GM12878 (cell line): Measurements from ENCODE around the gene RBPJ. TPM values are rescaled to one million over a fixed set of nuclear protein-coding genes. Genes with fewer than 3 reads are reported as not detected.

Experiments
- ATAC-seq: fragments of 200-7000 bp; cut with Tn5 transposase; 3 replicates; pipeline ENCODE4 v1.9.1; 2020; ENCODE audit warnings: mild to moderate bottlenecking, moderate library complexity
- BruUV-seq: library from RNA; stranded (reverse); fragments of 400-500 nt; replicated peaks from 2 replicates; lab custom pipeline; 2021; lab: Mats Ljungman, UMichigan
- CTCF ChIA-PET: fragments of 300-600 bp; sonication (Branson Sonifier 250); formaldehyde crosslinking; extraction: SDS; loops from one replicate; lab custom pipeline; 2021; ENCODE audit warnings: inconsistent platforms; lab: Yijun Ruan, JAX
- POLR2A ChIA-PET: fragments of 350-600 bp; formaldehyde crosslinking; extraction: SDS; loops from one replicate; lab custom pipeline; 2021; ENCODE audit warnings: inconsistent platforms; lab: Charles Lee
- RAD21 ChIA-PET: fragments of 300-600 bp; sonication (Branson Sonifier 250); formaldehyde crosslinking; loops from one replicate; lab custom pipeline; 2023; ENCODE audit warnings: antibody characterized with exemption; ENCODE audit not compliant: unreplicated experiment; lab: Charles Lee
- SMC1A ChIA-PET: fragments of 300-600 bp; sonication (Branson Sonifier 250); formaldehyde crosslinking; loops from one replicate; lab custom pipeline; 2023; ENCODE audit not compliant: unreplicated experiment, uncharacterized antibody; lab: Charles Lee
- DNase-seq: peaks from one replicate; pipeline ENCODE4 v3.0.0-alpha.2; 2011; ENCODE audit warnings: low read depth, low spot score
- FAIRE-seq: peaks from 3 replicates; lab custom pipeline; 2011; peaks lifted over from hg19 to GRCh38; lab: Jason Lieb, UNC
- H2AFZ ChIP-seq: 2 replicates; pipeline ENCODE4 v1.6.0; 2011; ENCODE audit warnings: low read depth, low read length, control low read depth; ENCODE audit not compliant: control insufficient read depth
- H3K27ac ChIP-seq: 2 replicates; pipeline ENCODE4 v1.5.1; 2011; ENCODE audit warnings: control low read depth; ENCODE audit not compliant: control insufficient read depth, insufficient read depth
- H3K27me3 ChIP-seq, 2 experiments: replicated peaks in 1 of 2; 2 replicates each; pipeline versions ENCODE4 v1.6.0 to v1.6.1; 2011; ENCODE audit warnings: low read length in 1 of 2; ENCODE audit not compliant: control insufficient read depth in 2 of 2, insufficient read depth in 2 of 2
- H3K36me3 ChIP-seq, 2 experiments: 2 replicates each; pipeline ENCODE4 v1.5.1; 2011; ENCODE audit warnings: low read length in 1 of 2; ENCODE audit not compliant: control insufficient read depth in 2 of 2, insufficient read depth in 2 of 2
- H3K4me1 ChIP-seq: 2 replicates; pipeline ENCODE4 v1.6.1; 2011; ENCODE audit warnings: mild to moderate bottlenecking, low read length, moderate library complexity, mixed read lengths; ENCODE audit not compliant: control insufficient read depth, insufficient read depth
- H3K4me2 ChIP-seq: 2 replicates; pipeline ENCODE4 v1.6.0; 2011; ENCODE audit warnings: control low read depth; ENCODE audit not compliant: control insufficient read depth, insufficient read depth
- H3K4me3 ChIP-seq: fragments of 200-600 bp; sonication (generic); 2 replicates; pipeline ENCODE4 v1.5.1; 2016
- H3K79me2 ChIP-seq: 2 replicates; pipeline ENCODE4 v1.6.0; 2011; ENCODE audit warnings: low read length; ENCODE audit not compliant: control insufficient read depth, insufficient read depth
- H3K9ac ChIP-seq: 2 replicates; pipeline ENCODE4 v1.8.0; 2011; ENCODE audit warnings: low read length, control low read depth, mixed read lengths; ENCODE audit not compliant: control insufficient read depth, insufficient read depth
- H3K9me3 ChIP-seq: replicated peaks from 3 replicates; pipeline ENCODE4 v1.5.1; 2011; ENCODE audit warnings: mild to moderate bottlenecking, low read length; ENCODE audit not compliant: control insufficient read depth, insufficient read depth
- H4K20me1 ChIP-seq: 2 replicates; pipeline ENCODE4 v1.6.0; 2011; ENCODE audit not compliant: control insufficient read depth, insufficient read depth
- CBFB ChIP-seq: IDR thresholded peaks from 2 replicates; pipeline ENCODE4 v1.6.1; 2016; ENCODE audit warnings: antibody characterized with exemption, low read depth
- FOXK2 ChIP-seq: fragments of 450-650 bp; IDR thresholded peaks from 2 replicates; pipeline ENCODE4 v1.6.1; 2017; ENCODE audit warnings: mild to moderate bottlenecking, moderate library complexity
- HDGF ChIP-seq: fragments of 450-650 bp; IDR thresholded peaks from 2 replicates; pipeline ENCODE4 v1.6.1; 2016; ENCODE audit warnings: antibody characterized with exemption
- IRF4 ChIP-seq: IDR thresholded peaks from 2 replicates; pipeline ENCODE4 v1.6.1; 2011; ENCODE audit warnings: low read depth, low read length
- KLF5 ChIP-seq: fragments of 450-650 bp; IDR thresholded peaks from 2 replicates; pipeline ENCODE4 v1.6.1; 2014; ENCODE audit warnings: mild to moderate bottlenecking; ENCODE audit not compliant: partially characterized antibody
- NFYB ChIP-seq: IDR thresholded peaks from 2 replicates; pipeline ENCODE4 v1.6.1; 2011; ENCODE audit warnings: low read depth, mild to moderate bottlenecking, low read length, improper control_type of control experiment, moderate library complexity; ENCODE audit not compliant: insufficient read depth
- RUNX3 ChIP-seq: IDR thresholded peaks from 2 replicates; pipeline ENCODE4 v1.6.1; 2012; ENCODE audit warnings: low read length, inconsistent platforms
- SMARCA5 ChIP-seq: fragments of 450-650 bp; IDR thresholded peaks from 2 replicates; pipeline ENCODE4 v1.6.1; 2017; ENCODE audit warnings: mild to moderate bottlenecking
- STAT3 ChIP-seq: IDR thresholded peaks from 2 replicates; pipeline ENCODE4 v1.6.1; 2011; ENCODE audit warnings: low read depth, low read length, improper control_type of control experiment
- TBL1XR1 ChIP-seq: IDR thresholded peaks from 2 replicates; pipeline ENCODE4 v1.6.1; 2012; ENCODE audit warnings: low read depth, low read length, improper control_type of control experiment
- TCF7 ChIP-seq: IDR thresholded peaks from 2 replicates; pipeline ENCODE4 v1.6.1; 2014; ENCODE audit warnings: antibody characterized with exemption, borderline replicate concordance
- ZNF274 ChIP-seq: IDR thresholded peaks from one replicate; pipeline ENCODE4 v1.8.0; 2011; ENCODE audit not compliant: insufficient read length, insufficient read depth
- WGBS: methylation state at CpG from one replicate; pipeline ENCODE4 v1.1.6; 2016; ENCODE audit warnings: low lambda C conversion rate; ENCODE audit not compliant: insufficient replicate concordance, insufficient coverage; ENCODE audit errors: missing lambda C conversion rate; 5-methylcytosine and 5-hydroxymethylcytosine counted together
- in situ Hi-C: fragments of 300-500 bp; cut with MboI; formaldehyde crosslinking; loops from 9 replicates; pipeline ENCODE4 v1.14.3; 2018; ENCODE audit warnings: mixed read lengths
- intact Hi-C: fragments of 100-400 bp; cut with micrococcal nuclease; formaldehyde crosslinking; loops from one replicate; pipeline ENCODE4 v1.14.2; 2022; ENCODE audit not compliant: unreplicated experiment
- polyA plus RNA-seq, 11 experiments: library from polyadenylated mRNA; depleted of rRNA in 4 of 11; unstranded in 6 of 11; stranded (reverse) in 5 of 11; fragments of >200 nt; fragmentation: Nextera tagmentation in 4 of 11; fragmentation: Illumina TruSeq in 1 of 11; extraction: Ambion mirVana in 4 of 11; extraction: Trizol in 1 of 11; gene quantifications; 1 replicate in 1 of 11; 2 replicates in 10 of 11; pipeline versions ENCODE4 v1.2.1 to v1.2.3, GENCODE V29; 2011 to 2016; ENCODE audit warnings: inconsistent platforms in 2 of 11, missing spikeins in 2 of 11, low read depth in 1 of 11
- total RNA-seq, 4 experiments: library from RNA; depleted of rRNA in 3 of 4; stranded (reverse); fragments of >200 nt in 3 of 4; fragmentation: Illumina TruSeq in 1 of 4; extraction: Trizol in 1 of 4; gene quantifications; 2 replicates each; pipeline versions ENCODE4 v1.2.1 to v1.2.3, GENCODE V29; 2013 to 2021
- TF ChIP-seq, protein P1 (sequence below): IDR thresholded peaks from 2 replicates; pipeline ENCODE4 v1.6.1; 2012; ENCODE audit warnings: low read depth, low read length, improper control_type of control experiment
- TF ChIP-seq, protein P2 (sequence below): IDR thresholded peaks from 2 replicates; pipeline ENCODE4 v1.6.1; 2012; ENCODE audit warnings: improper control_type of control experiment, low read depth, low read length; ENCODE audit not compliant: insufficient replicate concordance
- TF ChIP-seq, protein P3 (sequence below): fragments of 450-650 bp; IDR thresholded peaks from 2 replicates; pipeline ENCODE4 v1.6.1; 2017; ENCODE audit warnings: mild to moderate bottlenecking
- TF ChIP-seq, protein P4 (sequence below): fragments of 450-650 bp; IDR thresholded peaks from 2 replicates; pipeline ENCODE4 v1.6.1; 2017; ENCODE audit warnings: antibody characterized with exemption, mild to moderate bottlenecking, moderate library complexity

RBPJ gene
- total and polyA plus RNA-seq, 10 of the 15 experiments (the other 5 are each of a cell fraction or from before 2014, with no cell fraction given), result 24.5 to 87.6 (median 41.6) TPM

DNA sequence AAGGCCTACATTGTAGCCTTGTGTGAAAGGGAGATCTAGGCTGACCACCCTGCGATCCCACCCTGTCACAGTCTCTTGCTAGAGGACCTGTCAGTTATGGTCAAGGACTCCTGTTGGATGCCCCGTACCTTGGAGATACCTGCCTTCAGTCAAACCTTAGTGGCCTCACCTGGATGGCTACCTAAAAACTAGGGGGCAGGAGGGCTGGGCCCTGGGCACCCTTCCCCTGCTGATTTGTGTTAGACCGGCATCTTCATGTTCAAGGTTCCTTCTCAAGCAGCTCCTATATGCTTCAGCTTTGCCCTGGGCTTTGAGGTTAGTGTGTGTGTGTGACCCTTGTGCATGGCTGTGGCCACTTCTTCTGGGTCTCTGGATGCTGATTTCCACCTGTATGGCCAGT lies 134.1 kb downstream of the RBPJ start:
- FAIRE-seq (no peak), DNase-seq (no peak), ATAC-seq (no peak)
- BruUV-seq, result no TSS peak
- no peaks in the 10 kb centered on the region for H3K36me3 ChIP-seq
- H3K9ac ChIP-seq, result no peak overlapping the region
- no peaks in the 10 kb centered on the region; the same call in 1 of the 2 replicates for H3K4me1 ChIP-seq
- intact Hi-C loops (loop anchor here (5.0 kb wide), 1 partner anchor 407 kb away; the partner anchor contains the start of gene STIM2), in situ Hi-C loops (loop anchor here (5.0 kb wide), 1 partner anchor 552 kb away; no protein-coding TSS in a partner anchor)
- H3K27me3 ChIP-seq, result no peaks in the 10 kb centered on the region
- H3K9me3 ChIP-seq, result no peaks in the 10 kb centered on the region
- POLR2A ChIA-PET, result no interaction called here
- H2AFZ ChIP-seq, result no peak overlapping the region
- H3K79me2 ChIP-seq, result no peaks in the 10 kb centered on the region
- RAD21 ChIA-PET, result no interaction called here
- H3K27ac ChIP-seq, result no peak overlapping the region
- no peak overlapping the region for H3K4me3 ChIP-seq
- WGBS, result 38% methylated on average over 3 of the region's 3 CpGs
- CTCF ChIA-PET, result no interaction called here
- H4K20me1 ChIP-seq, result no peaks in the 10 kb centered on the region
- SMC1A ChIA-PET, result interaction anchor here (0.5 kb wide), 1 partner anchor 378 kb away, joined by 3 read pairs; no protein-coding TSS in a partner anchor
- no peak overlapping the region for H3K4me2 ChIP-seq
- TF ChIP-seq FOXK2, result no peak
- TF ChIP-seq TBL1XR1, result no peak
- TF ChIP-seq IRF4, result no peak
- TF ChIP-seq NFYB, result no peak
- TF ChIP-seq SMARCA5, result no peak
- no peak for TF ChIP-seq HDGF
- TF ChIP-seq, protein P1, sequence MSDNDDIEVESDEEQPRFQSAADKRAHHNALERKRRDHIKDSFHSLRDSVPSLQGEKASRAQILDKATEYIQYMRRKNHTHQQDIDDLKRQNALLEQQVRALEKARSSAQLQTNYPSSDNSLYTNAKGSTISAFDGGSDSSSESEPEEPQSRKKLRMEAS, result no peak
- no peak for TF ChIP-seq CBFB
- no peak for TF ChIP-seq TCF7
- TF ChIP-seq, protein P2, sequence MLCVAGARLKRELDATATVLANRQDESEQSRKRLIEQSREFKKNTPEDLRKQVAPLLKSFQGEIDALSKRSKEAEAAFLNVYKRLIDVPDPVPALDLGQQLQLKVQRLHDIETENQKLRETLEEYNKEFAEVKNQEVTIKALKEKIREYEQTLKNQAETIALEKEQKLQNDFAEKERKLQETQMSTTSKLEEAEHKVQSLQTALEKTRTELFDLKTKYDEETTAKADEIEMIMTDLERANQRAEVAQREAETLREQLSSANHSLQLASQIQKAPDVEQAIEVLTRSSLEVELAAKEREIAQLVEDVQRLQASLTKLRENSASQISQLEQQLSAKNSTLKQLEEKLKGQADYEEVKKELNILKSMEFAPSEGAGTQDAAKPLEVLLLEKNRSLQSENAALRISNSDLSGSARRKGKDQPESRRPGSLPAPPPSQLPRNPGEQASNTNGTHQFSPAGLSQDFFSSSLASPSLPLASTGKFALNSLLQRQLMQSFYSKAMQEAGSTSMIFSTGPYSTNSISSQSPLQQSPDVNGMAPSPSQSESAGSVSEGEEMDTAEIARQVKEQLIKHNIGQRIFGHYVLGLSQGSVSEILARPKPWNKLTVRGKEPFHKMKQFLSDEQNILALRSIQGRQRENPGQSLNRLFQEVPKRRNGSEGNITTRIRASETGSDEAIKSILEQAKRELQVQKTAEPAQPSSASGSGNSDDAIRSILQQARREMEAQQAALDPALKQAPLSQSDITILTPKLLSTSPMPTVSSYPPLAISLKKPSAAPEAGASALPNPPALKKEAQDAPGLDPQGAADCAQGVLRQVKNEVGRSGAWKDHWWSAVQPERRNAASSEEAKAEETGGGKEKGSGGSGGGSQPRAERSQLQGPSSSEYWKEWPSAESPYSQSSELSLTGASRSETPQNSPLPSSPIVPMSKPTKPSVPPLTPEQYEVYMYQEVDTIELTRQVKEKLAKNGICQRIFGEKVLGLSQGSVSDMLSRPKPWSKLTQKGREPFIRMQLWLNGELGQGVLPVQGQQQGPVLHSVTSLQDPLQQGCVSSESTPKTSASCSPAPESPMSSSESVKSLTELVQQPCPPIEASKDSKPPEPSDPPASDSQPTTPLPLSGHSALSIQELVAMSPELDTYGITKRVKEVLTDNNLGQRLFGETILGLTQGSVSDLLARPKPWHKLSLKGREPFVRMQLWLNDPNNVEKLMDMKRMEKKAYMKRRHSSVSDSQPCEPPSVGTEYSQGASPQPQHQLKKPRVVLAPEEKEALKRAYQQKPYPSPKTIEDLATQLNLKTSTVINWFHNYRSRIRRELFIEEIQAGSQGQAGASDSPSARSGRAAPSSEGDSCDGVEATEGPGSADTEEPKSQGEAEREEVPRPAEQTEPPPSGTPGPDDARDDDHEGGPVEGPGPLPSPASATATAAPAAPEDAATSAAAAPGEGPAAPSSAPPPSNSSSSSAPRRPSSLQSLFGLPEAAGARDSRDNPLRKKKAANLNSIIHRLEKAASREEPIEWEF, result no peak
- TF ChIP-seq, protein P3, sequence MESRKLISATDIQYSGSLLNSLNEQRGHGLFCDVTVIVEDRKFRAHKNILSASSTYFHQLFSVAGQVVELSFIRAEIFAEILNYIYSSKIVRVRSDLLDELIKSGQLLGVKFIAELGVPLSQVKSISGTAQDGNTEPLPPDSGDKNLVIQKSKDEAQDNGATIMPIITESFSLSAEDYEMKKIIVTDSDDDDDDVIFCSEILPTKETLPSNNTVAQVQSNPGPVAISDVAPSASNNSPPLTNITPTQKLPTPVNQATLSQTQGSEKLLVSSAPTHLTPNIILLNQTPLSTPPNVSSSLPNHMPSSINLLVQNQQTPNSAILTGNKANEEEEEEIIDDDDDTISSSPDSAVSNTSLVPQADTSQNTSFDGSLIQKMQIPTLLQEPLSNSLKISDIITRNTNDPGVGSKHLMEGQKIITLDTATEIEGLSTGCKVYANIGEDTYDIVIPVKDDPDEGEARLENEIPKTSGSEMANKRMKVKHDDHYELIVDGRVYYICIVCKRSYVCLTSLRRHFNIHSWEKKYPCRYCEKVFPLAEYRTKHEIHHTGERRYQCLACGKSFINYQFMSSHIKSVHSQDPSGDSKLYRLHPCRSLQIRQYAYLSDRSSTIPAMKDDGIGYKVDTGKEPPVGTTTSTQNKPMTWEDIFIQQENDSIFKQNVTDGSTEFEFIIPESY, result no peak
- TF ChIP-seq STAT3, result no peak
- TF ChIP-seq, protein P4, sequence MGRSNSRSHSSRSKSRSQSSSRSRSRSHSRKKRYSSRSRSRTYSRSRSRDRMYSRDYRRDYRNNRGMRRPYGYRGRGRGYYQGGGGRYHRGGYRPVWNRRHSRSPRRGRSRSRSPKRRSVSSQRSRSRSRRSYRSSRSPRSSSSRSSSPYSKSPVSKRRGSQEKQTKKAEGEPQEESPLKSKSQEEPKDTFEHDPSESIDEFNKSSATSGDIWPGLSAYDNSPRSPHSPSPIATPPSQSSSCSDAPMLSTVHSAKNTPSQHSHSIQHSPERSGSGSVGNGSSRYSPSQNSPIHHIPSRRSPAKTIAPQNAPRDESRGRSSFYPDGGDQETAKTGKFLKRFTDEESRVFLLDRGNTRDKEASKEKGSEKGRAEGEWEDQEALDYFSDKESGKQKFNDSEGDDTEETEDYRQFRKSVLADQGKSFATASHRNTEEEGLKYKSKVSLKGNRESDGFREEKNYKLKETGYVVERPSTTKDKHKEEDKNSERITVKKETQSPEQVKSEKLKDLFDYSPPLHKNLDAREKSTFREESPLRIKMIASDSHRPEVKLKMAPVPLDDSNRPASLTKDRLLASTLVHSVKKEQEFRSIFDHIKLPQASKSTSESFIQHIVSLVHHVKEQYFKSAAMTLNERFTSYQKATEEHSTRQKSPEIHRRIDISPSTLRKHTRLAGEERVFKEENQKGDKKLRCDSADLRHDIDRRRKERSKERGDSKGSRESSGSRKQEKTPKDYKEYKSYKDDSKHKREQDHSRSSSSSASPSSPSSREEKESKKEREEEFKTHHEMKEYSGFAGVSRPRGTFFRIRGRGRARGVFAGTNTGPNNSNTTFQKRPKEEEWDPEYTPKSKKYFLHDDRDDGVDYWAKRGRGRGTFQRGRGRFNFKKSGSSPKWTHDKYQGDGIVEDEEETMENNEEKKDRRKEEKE, result no peak
- TF ChIP-seq ZNF274, result no peak
- TF ChIP-seq KLF5, result no peak
- no peak for TF ChIP-seq RUNX3
